ENCODE data around the gene PSMD7. TPM values are rescaled to one million over a fixed set of nuclear protein-coding genes. Genes with fewer than 3 reads are reported as not detected.
A peak's percentile ranks its signal among the peaks of the same experiment; 100 is the strongest.
"Not testable (repeated sequence)": the region's sequence is repeated elsewhere in the genome, so short reads cannot be mapped to it uniquely, and the experiment has no call there.

Gene PSMD7
- total RNA-seq, 1 experiment from 2014 or later: 304 TPM

DNA sequence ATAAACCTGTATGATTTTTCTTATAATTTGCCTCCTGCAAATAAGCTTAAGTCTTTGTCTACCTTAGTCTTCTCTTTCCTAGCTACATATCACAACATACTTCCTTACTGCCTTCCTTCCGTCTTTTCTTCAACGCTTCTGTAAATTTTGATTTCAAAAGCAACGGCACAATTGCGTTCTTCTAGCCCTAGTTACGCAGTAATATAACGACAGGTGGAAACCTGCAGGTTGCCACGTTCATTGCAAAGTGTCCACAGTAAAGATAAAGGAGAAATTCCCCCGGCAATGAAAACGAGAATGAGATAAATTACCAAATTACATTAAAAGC lies 546 bp upstream of the PSMD7 start:
- no peak for DNase-seq (ENCODE audit: low spot score)

DNA sequence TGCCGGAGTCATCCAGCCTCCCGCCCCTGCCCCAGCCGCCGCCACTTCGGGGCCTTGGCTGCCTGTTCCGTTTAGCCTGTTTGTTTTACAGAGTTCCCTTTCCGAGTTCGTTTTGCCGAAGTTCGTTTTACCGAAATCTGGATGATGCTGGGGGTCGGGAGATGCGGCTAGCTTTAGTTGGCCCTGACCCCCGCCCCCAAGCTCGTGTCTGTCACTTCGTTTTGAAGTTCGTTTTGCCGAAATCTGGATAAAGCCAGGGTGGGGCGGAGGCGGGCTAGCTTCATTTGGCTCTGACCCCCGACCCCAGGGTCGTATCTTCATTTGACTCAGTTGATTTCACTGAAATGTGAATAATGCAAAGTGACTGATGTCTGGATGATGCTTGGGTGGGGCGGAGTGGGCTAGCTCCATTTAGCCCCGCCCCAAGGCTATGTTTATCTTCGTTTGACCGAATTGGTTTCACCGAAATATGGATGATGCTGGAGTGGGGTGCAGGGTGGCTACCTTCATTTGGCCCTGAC lies 591 bp downstream of the PSMD7 start:
- peak; percentile 31 for DNase-seq (ENCODE audit: low spot score)

DNA sequence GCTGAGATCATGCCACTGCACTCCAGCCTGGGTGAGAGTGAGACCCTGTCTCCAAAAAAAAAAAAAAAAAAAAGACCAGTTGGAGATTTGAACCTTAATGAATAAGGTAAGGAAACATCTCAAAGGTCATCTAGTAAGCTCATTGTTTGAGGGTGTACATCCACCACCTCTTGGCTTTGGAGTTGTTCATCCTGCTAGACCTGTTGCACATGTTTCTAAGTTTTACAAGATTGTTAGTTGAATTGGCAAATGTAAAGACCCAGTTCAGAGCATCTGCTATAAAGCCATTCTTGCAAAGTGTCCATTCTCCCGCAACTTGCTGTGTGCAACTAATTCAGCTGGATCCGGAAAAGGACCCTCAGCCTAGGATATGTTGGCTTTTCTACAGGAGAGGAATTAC lies 1.5 kb downstream of the PSMD7 start:
- no peak for DNase-seq (ENCODE audit: low spot score)

GRCh38 chr16:74302341-74302740 lies 5.7 kb downstream of the PSMD7 start:
- no peak for DNase-seq (ENCODE audit: low spot score)

- no peak for DNase-seq (ENCODE audit: low spot score)
Observed at GRCh38 chr16:74304164-74304834, 7.7 kb downstream of the PSMD7 start.

GRCh38 chr16:74304835-74305176 lies 8.2 kb downstream of the PSMD7 start:
- no peak for DNase-seq (ENCODE audit: low spot score)

- no peak for DNase-seq (ENCODE audit: low spot score)
Observed at GRCh38 chr16:74305281-74305680, 8.7 kb downstream of the PSMD7 start.

GRCh38 chr16:74305978-74306784 lies 9.6 kb downstream of the PSMD7 start:
- no peak for DNase-seq (ENCODE audit: low spot score)

DNA sequence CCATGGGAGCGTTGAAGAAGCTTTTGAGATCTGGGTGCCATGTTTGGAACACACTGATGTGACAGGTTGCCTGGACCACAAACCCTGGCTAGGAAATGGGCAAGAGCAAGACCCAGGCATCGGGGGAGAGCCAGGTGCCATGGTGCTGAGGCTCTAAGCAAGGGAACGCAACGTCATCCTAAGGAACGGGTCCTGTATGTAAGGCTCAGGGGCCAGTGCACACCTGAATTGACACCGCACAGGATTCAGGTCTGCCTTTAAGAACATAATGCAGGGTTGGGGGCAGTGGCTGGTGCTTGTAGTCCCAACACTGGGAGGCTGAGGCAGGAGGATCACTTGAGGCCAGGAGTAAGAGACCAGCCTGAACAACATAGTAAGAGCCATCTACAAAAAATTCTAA lies 10.8 kb downstream of the PSMD7 start:
- DNase-seq (ENCODE audit: low spot score): no peak

DNA sequence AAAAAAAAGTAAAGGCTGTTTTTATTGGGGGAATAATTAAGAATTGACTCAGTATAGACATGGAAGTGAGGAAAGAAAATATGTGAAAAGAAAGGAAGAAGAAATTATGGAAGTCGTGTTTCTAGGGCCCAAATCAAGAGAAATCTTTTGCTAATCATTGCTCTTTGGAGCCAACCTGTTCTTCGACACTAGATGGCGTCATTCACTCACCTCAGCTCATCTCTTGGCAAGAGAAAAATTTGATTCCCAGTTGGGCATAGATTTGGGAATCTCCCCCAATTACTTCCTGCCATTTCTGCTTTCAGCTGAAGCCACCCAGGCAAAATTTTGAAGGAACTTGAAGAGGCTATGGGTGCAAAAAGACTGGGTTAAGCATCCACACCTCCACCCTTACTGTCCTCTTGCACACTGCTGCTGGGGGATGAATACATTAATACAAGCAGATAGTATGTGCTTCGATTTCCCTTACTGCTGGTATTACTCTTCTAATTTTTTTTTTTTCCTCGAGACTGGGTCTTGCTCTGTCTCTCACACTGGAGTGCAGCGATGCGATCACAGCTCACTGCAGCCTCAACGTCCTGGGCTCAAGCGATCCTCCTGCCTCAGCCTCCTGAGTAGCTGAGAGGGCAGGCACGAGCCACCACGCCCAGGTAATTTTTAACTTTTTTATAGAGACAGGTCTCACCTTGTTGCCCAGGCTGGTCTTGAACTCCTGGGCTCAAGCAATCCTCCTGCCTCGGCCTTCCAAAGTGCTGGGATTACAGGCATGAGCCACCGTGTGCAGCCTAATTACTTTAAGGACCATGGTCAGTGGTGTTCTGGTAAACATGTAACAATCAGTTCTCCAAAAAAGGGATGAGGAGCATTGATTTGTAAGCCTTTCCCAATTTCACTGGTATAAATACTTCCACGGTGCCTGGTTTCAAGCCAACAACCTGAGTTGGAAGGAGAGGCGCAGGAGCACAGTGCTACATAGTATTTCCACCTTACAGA lies 13.5 kb downstream of the PSMD7 start:
- peak; percentile 59 for DNase-seq (ENCODE audit: low spot score)

DNA sequence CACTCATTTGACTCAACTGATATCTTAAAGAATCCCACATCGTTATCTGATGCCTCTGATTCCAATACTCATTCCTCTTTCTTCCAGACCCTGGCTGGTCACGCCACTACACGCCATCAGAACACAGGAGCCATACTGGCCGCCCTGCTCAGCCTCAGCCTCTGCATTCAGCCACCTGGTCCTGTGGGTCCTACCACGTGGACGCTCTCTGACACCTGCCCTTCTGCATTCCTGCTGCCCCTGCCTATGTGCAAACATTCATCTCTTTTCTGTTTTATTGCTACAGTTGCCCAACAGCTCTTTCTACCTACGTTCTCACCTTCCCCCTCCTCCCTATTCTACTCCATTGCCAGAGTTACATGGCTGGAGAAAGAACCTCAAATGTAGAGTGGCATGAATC lies 18.4 kb downstream of the PSMD7 start:
- no peak for DNase-seq (ENCODE audit: low spot score)

- no peak for DNase-seq (ENCODE audit: low spot score)
Observed at GRCh38 chr16:74320707-74321106, 24.1 kb downstream of the PSMD7 start.

DNA sequence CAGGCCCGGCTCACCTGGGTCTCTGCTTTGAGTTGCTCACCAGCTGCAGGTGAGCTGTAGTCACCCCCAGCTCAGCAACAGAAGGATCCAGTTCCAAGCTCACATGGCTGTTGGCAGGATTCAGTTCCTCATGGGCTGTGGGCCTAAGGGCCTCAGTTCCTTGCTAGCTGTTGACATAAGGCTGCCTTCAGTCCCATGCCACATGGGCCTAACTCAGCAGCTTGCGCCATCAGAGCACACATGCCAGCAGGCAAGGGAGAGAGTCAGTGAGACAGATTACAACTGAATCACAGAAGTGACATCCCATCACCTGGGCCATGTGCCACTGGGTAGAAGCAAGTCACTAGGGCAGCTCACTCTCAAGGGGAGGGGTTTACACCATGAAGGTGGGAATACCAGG lies 24.7 kb downstream of the PSMD7 start:
- no peak for DNase-seq (ENCODE audit: low spot score)

DNA sequence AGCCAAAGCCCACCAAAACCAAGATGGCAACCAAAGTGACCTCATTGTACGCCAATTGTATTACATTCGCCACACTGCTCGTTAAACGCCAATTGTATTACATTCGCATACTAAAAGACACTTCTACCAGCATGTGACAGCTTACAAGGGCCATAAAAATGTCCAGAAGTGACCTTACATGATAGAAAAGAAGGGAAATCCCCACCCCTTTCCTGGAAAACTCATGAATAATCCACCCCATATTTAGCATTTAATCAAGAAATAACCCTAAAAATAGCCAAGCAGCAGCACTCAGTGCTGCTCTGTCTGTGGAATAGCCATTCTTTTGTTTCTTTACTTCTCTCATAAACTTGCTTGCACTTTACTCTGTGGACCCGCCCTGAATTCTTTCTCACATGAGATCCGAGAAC lies 25.7 kb downstream of the PSMD7 start:
- no peak for DNase-seq (ENCODE audit: low spot score)

- not testable (repeated sequence) for DNase-seq (ENCODE audit: low spot score)
Observed at GRCh38 chr16:74324777-74325176, 28.2 kb downstream of the PSMD7 start.

GRCh38 chr16:74325641-74326040 lies 29.0 kb downstream of the PSMD7 start:
- no peak for DNase-seq (ENCODE audit: low spot score)

GRCh38 chr16:74328346-74328745 lies 31.7 kb downstream of the PSMD7 start:
- DNase-seq (ENCODE audit: low spot score): not testable (repeated sequence)

DNA sequence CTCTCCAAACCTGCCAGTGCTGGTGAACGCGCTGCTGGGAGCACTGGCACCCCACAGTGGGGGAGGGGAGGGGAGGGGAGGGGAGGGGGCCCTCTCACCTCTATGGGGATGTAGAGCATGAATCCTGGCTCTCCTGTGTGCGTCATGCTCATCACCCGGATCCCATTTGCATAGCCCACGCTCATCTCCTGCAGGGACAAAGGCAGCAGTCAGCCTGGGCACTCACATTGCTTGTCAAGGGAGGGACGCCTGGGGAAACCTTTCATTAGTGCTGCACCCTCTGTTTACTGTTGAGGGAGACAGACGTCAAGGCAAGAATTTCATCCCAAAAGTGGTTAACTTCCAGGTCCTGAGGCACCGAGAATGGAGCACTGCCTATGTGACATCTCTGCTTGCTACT lies 35.9 kb downstream of the PSMD7 start:
- DNase-seq (ENCODE audit: low spot score): not testable (repeated sequence)

GRCh38 chr16:74337506-74337905 lies 40.9 kb downstream of the PSMD7 start:
- not testable (repeated sequence) for DNase-seq (ENCODE audit: low spot score)

GRCh38 chr16:74339226-74339625 lies 42.6 kb downstream of the PSMD7 start:
- DNase-seq (ENCODE audit: low spot score): not testable (repeated sequence)

GRCh38 chr16:74353038-74353437 lies 56.4 kb downstream of the PSMD7 start:
- DNase-seq (ENCODE audit: low spot score): not testable (repeated sequence)

Measured in A172 (cell line).